ENCODE results near the gene TMEM19.

DNA sequence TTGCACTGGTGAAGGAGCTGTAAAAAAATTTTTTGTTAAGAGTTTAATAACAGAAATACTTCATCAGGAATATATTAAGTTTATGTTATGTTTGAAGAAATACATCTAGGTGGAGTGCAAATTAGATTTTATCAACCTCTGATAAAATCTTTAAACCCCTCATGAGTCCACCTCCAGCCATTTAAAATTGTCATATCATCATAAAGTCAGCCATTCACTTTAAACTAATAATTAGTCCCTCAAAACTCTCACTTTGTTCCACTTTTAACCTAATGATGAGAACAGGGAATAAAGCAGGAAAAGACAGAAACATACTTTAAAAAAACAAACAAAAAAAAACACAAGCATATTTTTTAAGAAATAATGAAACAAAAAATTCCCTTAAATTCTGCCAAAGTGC lies 47.4 kb upstream of the TMEM19 start:
- TF ChIP-seq EZH2 (IDR thresholded peaks at IDR 0.05; ENCODE audit: insufficient read depth, poor library complexity, severe bottlenecking), result no peak
- no peak for TF ChIP-seq EZH2phosphoT487 (IDR thresholded peaks at IDR 0.05; ENCODE audit: insufficient read depth, low read depth)
